Fibroblast of skin of back (primary cell): ENCODE data around the gene JAKMIP3.
"Not testable (repeated sequence)": the region's sequence is repeated elsewhere in the genome, so short reads cannot be mapped to it uniquely, and the experiment has no call there.

Experiments
- DNase-seq: peaks from one replicate; pipeline ENCODE4 v3.0.0-alpha.2; 2013

The JAKMIP3 gene

DNA sequence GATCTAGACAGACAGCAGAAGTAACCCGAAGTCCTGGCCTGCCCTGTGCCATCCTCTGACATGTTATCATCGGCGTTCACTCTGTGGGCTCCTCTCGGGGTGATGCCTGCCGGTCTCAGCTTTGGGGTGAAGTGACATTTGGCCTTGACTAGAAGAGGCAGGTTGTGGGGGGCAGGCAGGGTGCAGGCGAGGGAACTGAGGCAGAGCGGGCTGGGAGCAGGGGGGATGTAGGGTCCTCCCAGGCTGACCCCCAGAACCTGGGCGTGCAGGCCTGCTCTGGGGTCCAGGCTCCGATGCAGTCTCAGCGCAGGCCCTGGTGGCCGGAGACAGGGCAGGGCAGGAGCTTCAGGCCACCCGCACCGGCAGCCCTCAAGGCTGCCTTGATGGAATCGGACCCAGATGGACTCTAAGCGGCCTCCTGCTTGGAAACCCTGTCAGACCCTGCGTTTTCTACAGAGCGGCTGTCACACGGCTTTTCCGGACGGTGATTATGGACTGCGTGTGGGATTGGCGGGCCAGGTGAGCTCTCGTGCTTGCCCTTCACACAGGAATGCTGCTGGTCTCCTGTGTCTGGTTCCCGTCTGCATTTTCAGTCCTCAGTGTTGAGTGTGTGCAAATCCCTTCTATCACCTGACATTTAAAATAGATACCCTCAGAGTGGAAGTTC, 842 bp upstream of the JAKMIP3 start:
- no peak for DNase-seq

DNA sequence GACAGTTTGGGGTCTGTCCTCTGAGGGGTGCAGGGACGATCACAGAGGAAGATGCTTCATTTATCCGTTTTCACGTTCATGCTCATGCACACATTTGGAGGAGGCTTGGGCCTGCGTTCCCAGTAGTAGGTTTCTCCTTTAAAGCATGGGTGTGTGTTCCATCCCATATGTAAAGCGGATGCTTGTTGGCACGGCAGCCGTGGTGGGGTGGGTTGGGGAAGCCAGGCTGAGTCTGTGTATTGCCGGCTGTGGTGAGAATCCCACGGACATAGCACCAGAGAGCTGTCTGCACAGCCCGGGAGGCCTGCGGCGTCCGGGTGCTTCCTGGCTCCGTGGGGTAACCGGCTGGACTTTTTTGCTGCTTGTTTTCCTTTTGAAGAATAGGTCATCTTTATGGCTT, 440 bp downstream of the JAKMIP3 start:
- peak; percentile 22 for DNase-seq

- DNase-seq: no peak
These were observed 1.1 kb downstream of the JAKMIP3 start for GRCh38 chr10:132066812-132067211.

DNA sequence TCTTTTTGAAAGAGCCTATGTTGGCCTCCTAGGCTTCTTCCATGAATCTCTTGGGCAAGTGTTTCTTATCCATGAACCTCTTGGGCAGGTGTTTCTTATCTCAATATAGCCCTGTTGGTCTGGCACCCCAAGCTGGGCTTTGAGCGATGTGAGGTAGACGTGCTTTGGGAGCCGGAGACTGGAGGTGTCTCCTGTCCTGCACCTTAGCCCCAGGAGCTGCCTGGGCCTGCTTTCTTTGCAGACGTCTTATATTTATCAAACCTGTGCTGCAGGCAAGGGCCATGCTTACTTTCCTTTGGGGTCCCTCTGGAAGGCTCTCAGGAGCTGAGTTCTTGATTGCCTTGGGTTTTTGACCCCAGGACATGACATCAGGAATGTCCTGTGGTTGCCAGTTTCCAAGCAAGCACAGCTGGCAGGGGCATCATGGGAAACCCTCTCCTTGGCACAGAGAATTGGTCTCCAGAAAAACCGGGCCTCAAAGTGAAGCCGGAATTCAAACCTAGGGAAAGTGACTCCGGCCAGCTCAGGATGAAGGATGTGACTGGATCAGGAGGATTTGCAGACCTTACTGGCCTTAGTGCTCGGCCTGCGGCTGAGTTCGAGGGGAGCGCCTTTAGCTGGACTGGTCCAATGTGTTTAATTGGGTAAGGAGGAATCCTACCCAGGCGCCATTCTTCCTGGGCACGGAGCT, 2.8 kb downstream of the JAKMIP3 start:
- DNase-seq: no peak

GRCh38 chr10:132069122-132069848, 3.5 kb downstream of the JAKMIP3 start:
- no peak for DNase-seq

GRCh38 chr10:132069849-132070182, 4.1 kb downstream of the JAKMIP3 start:
- no peak for DNase-seq

GRCh38 chr10:132070724-132071123, 5.0 kb downstream of the JAKMIP3 start:
- DNase-seq: no peak

DNA sequence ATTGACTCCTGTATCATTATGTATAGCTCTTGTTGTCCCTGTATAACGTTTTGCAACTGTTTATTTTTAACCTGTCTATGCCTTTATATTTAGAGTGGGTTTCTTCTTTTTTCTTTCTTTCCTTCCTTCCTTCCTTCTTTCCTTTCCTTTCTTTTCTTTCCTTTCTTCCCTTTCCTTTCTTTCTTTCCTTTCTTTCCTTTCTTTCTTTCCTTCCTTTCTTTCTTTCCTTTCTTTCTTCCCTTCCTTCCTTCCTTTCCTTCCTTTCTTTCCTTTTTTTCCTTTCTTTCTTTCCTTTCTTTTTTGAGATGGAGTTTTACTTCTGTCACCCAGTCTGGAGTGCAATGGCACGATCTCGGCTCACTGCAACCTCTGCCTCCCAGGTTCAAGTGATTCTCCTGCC, 5.9 kb downstream of the JAKMIP3 start:
- no peak for DNase-seq

GRCh38 chr10:132075909-132076577, 10.3 kb downstream of the JAKMIP3 start:
- DNase-seq: no peak

- no peak for DNase-seq
These were observed 10.9 kb downstream of the JAKMIP3 start for GRCh38 chr10:132076578-132077081.

DNA sequence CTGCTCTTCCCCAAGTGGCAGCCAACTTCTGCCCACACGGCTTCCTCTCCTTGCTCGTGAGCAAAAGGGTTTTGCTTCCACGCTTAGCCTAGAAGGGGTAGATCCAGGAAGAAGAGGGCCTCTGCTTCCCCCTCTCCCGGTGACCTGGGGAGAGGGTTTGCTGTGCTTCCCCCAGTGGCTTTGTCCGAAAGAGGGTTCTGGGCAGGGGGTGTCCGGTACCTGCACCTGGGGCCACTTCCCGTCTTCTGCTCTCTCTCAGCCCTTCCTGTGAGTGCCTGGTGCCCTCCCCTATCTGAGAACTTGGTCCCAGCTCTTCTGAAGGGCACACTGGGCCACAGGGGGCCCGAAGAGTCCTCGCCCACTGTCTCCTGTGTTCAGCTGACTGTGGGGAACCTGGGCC, 11.3 kb downstream of the JAKMIP3 start:
- no peak for DNase-seq

- DNase-seq: no peak
These were observed 13.1 kb downstream of the JAKMIP3 start for GRCh38 chr10:132078746-132079345.

- not testable (repeated sequence) for DNase-seq
These were observed 18.6 kb downstream of the JAKMIP3 start for GRCh38 chr10:132084384-132084783.

DNA sequence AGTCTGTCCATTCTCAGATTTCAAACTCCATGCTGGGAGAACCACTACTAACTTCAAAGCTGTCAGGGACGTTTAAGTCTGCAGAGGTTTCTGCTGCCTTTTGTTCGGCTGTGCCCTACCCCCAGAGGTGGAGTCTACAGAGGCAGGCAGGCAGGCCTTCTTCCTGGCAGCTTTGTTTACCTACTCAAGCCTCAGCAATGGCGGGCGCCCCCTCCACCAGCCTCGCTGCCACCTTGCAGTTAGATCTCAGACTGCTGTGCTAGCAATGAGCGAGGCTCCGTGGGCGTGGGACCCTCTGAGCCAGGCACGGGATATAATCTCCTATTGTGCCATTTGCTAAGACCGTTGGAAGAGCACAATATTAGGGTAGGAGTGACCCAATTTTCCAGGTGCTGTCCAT, 27.5 kb downstream of the JAKMIP3 start:
- not testable (repeated sequence) for DNase-seq

DNA sequence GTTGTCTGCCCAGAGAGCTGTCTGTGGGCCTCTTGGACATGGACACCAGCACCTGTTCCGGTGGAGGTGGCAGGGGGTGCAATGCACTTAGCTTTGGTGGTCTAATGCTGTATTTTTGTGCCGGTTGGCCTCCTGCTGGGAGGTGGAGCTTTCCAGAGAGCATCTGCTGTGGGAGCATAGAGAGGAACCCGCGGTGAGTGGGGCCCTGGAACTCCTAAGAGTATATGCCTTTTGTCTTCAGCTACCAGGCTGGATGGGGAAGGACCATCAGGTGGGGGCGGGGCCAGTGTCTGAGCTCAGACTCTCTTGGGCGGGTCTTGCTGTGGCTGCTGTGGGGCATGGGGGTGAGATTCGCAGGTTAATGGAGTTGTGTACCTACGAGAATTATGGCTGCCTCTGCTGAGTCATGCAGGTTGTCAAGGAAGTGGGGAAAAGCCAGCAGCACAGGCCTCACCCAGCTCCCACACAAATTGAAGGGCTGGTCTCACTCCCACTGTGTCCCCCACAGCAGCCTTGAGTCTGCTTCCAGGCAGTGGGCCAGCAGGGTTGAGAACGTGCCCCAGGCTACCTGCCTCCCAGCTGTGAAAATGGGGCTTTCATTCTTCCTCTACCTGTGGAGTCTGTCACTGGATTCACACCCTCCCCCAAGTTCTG, 29.0 kb downstream of the JAKMIP3 start:
- no peak for DNase-seq

- no peak for DNase-seq
These were observed 29.8 kb downstream of the JAKMIP3 start for GRCh38 chr10:132095403-132096113.

DNA sequence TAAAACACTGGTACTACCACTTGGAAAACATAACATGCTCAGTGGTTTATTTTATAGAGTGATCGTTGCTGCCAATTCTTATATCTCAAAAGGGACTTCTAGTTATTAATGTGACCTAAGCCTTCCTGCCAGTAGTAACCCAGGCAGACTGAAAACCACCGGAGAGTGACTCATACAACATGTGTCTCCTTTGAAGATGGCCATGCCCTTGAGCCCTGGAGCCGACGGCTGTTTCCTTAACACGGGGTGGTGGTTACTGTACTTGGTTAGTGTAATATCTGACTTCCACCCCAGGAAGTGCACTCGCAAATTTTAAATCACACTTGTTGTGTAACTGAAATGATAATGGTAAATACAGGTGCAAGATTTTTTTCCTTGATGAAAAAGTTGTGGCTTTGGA, 30.5 kb downstream of the JAKMIP3 start:
- peak; percentile 13 for DNase-seq

DNA sequence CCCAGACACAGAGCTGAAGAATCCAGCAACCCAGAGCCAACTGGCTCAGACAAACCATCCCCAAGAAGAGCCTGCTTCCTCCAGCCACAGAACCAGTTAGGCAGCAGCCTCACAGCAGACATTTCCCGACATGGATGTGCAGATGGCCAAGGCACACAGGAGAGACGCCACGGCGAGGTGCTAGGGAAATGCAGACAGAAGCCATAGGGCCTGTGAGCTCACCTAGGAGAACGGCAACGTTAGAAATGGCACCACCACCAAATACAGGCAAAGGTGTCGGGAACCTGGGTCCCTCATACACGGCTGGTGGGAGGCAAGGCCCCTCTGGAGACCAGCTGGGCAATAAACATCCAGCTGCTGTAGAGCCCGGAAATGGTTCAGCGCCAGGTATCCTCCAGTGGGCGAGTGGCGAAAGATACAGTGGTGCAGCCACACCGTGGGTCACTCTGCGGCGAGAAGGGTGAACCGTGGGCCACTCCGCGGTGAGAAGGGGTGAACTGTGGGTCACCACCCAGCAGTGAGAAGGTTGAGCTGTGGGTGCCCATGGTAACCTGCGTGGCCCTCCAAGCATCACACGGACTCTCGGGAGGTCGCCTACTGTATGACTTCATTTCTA, 31.2 kb downstream of the JAKMIP3 start:
- DNase-seq: no peak

- no peak for DNase-seq
These were observed 32.0 kb downstream of the JAKMIP3 start for GRCh38 chr10:132097609-132098377.
